HG03354 (cell line): Measurements from ENCODE around the gene TNNT1.
"Not testable (repeated sequence)": the region's sequence is repeated elsewhere in the genome, so short reads cannot be mapped to it uniquely, and the experiment has no call there.

Experiments used
- ATAC-seq: cut with Tn5 transposase; IDR thresholded peaks from one replicate; pipeline ENCODE4 v1.9.1; 2021; ENCODE audit warnings: mild to moderate bottlenecking; ENCODE audit not compliant: unreplicated experiment, poor library complexity, severe bottlenecking

Gene TNNT1

GRCh38 chr19:55172318-55172717 lies 23.3 kb upstream of the TNNT1 start:
- not testable (repeated sequence) for ATAC-seq

- no peak for ATAC-seq
Observed at GRCh38 chr19:55171440-55171839, 22.4 kb upstream of the TNNT1 start.

GRCh38 chr19:55169136-55169535 lies 20.1 kb upstream of the TNNT1 start:
- ATAC-seq: no peak

DNA sequence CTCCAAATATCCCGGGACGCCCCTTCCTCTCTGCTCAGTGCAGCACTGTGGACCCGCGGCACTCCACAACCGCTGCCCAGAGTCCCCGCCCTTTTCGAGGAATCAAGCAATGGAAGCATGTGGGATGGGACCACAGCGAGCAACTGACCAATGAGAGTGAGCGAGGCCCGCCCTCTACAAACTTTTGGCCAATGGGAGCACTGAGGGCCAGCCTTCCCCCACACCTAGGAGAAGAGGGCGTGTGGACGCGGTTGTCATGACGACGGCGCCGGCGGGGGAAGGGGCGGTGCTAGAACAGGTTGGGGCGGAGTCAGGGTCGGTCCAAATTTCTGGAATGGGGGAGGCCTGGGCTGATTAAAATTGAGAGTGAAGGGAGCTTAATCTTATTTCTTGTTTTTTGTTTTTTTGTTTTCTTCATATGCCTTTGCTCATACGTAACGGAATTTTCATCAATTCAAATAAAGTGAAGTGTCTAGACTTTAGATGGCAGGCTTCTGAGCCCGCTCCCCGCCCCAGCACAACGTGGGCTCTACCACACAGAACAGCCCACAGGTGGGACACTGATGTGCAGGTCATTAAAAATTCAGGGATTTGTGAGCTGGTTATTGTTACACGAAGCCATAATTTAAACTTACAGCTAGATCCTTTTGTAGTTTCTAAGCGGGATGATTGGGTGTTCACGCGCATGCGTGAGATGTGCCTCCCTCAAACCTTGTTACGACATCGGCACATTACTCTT lies 17.7 kb upstream of the TNNT1 start, which contains the start of gene DNAAF3:
DNAAF3 (minus strand) TSS at position 84 of the 739 bp plus-strand sequence. CDS start 200 bp downstream, outside the sequence.
- peak; percentile 88 for ATAC-seq

GRCh38 chr19:55165952-55166529 lies 17.0 kb upstream of the TNNT1 start:
- ATAC-seq: peak; percentile 34

GRCh38 chr19:55161571-55162322 lies 12.7 kb upstream of the TNNT1 start:
- ATAC-seq: no peak

DNA sequence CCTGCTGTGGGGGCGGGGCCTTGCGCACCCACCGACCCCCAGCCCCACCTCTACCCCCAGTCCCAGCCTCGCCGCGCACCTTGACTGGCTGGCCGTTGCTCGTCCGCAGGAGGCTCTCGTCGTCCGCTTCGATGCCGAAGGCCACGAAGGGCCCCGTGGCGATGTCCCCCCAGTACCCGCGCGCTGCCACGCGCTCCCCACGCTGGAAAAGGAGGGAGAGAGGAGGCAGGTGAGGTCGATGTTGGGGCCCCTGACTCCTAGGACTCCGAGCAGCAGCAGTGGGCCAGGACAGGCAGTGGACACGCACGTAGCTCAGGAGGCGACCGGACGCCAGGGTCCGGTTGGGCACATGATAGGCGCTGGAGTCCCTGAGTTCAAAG lies 12.0 kb upstream of the TNNT1 start:
- no peak for ATAC-seq

- ATAC-seq: peak; percentile 76
Observed at GRCh38 chr19:55160128-55160985, 11.4 kb upstream of the TNNT1 start.

- ATAC-seq: no peak
Observed at GRCh38 chr19:55158848-55159749, 10.1 kb upstream of the TNNT1 start.

DNA sequence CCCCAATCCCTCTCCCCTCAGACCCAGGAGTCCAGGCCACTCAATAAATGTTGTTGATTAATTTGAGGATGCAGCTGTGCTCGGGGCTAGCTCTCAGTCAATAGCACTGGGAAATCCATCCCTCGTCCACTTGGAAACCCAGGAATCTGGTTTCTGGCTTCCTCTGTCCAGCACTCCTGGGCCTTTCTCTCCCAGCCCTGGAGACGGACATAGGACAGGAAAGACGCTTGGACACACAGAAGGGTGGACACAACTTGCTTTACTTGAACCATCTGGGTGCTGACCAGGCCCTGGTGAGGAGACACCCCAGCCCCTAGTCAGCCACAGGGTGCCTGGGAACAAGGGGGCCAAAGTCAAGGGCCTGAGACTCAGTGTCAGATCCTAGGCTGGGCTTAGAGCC lies 9.4 kb upstream of the TNNT1 start:
- ATAC-seq: no peak

DNA sequence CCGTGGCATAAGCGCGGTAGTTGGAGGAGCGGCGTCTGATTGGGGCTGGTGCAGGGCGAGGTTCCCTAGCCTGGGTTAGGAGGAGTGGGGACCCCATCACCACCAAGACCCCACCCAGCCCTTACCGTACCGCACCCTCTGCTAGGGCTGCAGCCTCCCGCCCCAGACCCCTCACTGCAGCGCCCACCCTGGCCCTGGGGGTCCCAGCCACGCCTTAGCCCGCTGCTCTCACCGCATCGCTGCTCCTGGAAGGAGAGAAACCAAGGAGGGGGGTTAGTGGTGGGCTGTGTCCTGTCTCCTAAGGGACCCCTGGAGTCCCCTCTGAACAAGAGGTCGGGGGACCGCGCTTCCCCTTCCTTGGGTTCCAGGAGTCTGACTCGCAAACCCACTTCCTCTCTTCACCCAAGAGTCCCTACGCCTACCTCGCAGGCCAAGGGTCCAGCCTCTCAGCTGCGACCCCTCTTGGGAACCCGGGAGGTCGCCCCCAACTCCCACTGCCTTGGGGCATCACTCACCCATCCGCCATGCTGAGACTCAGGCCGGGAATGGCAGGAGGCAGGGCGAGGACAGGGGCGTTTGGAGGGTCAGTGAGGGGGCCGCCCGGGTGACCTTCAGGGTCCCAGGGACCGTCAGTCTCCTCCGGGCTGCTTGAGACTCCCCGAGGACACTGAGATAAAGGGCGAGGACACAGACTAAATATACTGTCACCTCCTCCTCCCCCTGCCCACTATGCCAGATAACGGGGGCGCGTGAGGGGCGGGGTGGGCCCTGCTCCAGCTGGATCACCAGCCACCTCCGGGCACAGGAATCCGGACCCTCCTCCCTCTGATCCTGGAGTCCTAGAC lies 8.3 kb upstream of the TNNT1 start, which contains the start of gene TNNI3:
TNNI3 (minus strand) TSS at position 669 of the 845 bp plus-strand sequence; CDS start at position 526, 143 bp downstream.
- ATAC-seq: no peak

DNA sequence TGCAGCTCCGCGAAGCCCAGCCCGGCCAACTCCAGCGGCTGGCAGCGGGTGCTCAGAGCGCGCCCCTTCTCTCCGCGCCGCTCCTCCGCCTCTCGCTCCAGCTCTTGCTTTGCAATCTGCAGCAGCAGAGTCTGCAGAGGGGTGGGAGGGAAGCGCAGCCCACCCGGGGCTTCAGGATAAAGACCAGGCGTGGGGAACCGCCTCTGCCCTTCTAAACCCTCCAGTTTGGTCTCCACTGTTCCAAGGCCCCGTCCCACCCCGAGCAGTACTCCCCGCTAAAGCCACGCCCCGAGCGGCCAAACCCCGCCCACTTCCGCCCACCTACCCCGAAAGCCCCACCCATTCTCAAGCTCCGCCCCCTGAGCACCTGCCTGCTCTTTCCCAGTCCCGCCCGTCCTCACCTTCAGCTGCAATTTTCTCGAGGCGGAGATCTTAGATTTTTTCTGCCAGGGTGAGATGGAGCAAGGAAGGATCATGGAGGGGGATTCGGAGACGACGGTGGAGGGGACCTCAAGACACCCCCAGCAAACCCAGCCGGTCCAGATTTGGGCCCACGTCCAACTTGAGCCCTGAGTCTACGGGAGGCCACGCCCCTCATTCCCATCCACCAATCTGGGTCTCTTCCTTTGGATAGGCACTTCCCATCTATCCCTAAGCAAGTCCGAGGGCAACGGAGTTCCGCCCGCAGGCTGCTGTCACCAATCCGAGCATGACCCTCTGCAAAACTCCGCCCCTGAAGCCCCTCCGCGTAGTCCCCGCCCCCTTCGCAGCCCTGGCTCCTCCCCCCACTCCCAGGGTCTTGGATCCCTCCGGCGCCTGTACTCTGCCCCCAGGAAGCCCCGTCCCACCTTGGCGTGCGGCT lies 7.4 kb upstream of the TNNT1 start:
- ATAC-seq: no peak

- not testable (repeated sequence) for ATAC-seq
Observed at GRCh38 chr19:55155784-55156183, 6.8 kb upstream of the TNNT1 start.

GRCh38 chr19:55153652-55154264 lies 4.8 kb upstream of the TNNT1 start:
- ATAC-seq: no peak

DNA sequence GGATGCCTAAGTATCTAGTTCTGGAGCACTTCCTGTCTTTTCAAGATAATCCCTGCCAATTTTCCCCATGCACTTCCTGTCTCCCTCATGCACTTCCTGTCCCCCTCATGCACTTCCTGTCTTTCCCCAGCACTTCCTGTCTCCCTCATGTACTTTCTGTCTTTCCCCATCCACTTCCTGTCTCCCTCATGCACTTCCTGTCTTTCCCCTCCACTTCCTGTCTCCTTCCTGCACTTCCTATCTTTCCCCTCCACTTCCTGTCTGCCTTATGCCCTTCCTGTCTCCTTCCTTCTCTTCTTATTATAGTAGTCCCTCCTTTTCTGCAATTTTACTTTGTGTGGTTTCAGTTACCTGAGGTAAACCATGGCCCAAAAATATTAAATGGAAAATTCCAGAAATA lies 3.0 kb upstream of the TNNT1 start:
- ATAC-seq: no peak

- no peak for ATAC-seq
Observed at GRCh38 chr19:55147545-55148251, 1.3 kb downstream of the TNNT1 start.
